Testis (tissue), 3 donors: ENCODE measurements around the gene DDR2. TPM values are rescaled to one million over a fixed set of nuclear protein-coding genes. Genes with fewer than 3 reads are reported as not detected.
"Not testable (repeated sequence)": the region's sequence is repeated elsewhere in the genome, so short reads cannot be mapped to it uniquely, and the experiment has no call there.

Experiments
- DNase-seq: peaks from one replicate; pipeline ENCODE4 v3.0.0-alpha.2; 2019
- H3K27ac ChIP-seq, 2 donors: fragments of 200-600 bp; sonication (generic); one replicate each; pipeline ENCODE4 v1.5.1; 2019
- H3K27me3 ChIP-seq: fragments of 200-600 bp; sonication (generic); one replicate; pipeline ENCODE4 v1.5.1; 2019
- H3K36me3 ChIP-seq: fragments of 200-600 bp; sonication (generic); one replicate; pipeline ENCODE4 v1.5.1; 2017; ENCODE audit warnings: low read depth; ENCODE audit errors: missing control alignments
- H3K4me1 ChIP-seq: fragments of 200-600 bp; sonication (generic); one replicate; pipeline ENCODE4 v1.5.1; 2019
- H3K4me3 ChIP-seq, 2 donors: fragments of 200-600 bp; sonication (generic); one replicate each; pipeline ENCODE4 v1.5.1; 2017 to 2019
- H3K9me3 ChIP-seq: fragments of 200-600 bp; sonication (generic); one replicate; pipeline ENCODE4 v1.5.1; 2017
- CTCF ChIP-seq, 3 experiments: fragments of 450-650 bp in 2 of 3; fragments of 200-600 bp in 1 of 3; sonication (generic) in 1 of 3; IDR thresholded peaks; one replicate each; pipeline ENCODE4 v1.5.1; 2016 to 2019; ENCODE audit warnings: antibody characterized with exemption in 3 of 3, mild to moderate bottlenecking in 2 of 3, moderate library complexity in 1 of 3
- POLR2A ChIP-seq: fragments of 450-650 bp; IDR thresholded peaks from one replicate; pipeline ENCODE4 v1.6.1; 2017; ENCODE audit warnings: antibody characterized with exemption, mild to moderate bottlenecking, moderate library complexity
- WGBS, 2 donors: methylation state at CpG; one replicate each; pipeline ENCODE4 v1.1.5; 2018; 5-methylcytosine and 5-hydroxymethylcytosine counted together
- intact Hi-C: fragments of 100-400 bp; cut with DNase I; formaldehyde crosslinking; loops from one replicate; pipeline ENCODE4 v1.15.1; 2023; ENCODE audit warnings: low total_unique reads
- polyA plus RNA-seq: library from polyadenylated mRNA; stranded (reverse); fragments of 350-450 nt; fragmentation: Illumina TruSeq; extraction: RNeasy Lipid Tissue Mini Kit (QIAGEN cat#74804); gene quantifications from one replicate; pipeline ENCODE4 v1.2.3, GENCODE V29; 2014; ENCODE audit warnings: low read depth, low replicate concordance; ENCODE audit not compliant: insufficient read depth
- total RNA-seq, 2 donors: library from RNA; depleted of rRNA; stranded (reverse); fragments of >200 nt; gene quantifications; one replicate each; pipeline ENCODE4 v1.2.3, GENCODE V29; 2016

The DDR2 gene
- total and polyA plus RNA-seq, 3 donors from 2014 or later, result 9.0 to 13.2 (median 9.2) TPM

DNA sequence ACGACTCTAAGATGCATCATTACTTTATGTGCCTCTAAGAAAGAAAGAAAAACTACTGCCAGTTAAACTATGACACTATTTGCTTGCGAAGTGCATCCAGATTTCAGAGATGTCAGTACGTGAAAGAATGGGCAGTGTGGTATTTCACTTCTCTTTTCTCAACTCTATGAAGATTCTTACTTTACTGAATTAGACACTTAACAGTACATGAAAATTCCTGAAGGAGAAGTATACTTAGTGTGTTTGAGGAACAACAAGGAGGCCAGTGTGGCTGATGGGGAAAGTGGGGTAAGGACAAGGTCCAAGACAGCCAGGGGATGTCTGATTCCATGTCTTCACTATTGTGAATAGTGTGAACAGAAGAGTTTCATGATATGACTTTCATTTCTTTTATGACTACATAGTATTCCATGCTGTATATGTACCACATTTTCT, 104.4 kb downstream of the DDR2 start:
- H3K9me3 ChIP-seq, result no peaks in the 10 kb centered on the region
- no peaks in the 10 kb centered on the region for H3K36me3 ChIP-seq
- no peak for TF ChIP-seq CTCF (IDR thresholded peaks at IDR 0.05)
- TF ChIP-seq POLR2A, result no peak
- H3K27me3 ChIP-seq, result no peaks in the 10 kb centered on the region
- 87 to 91% methylated on average over 3 of the region's 3 CpGs for WGBS, 2 donors
- no peak for DNase-seq
- intact Hi-C loops, result no loop called here
- H3K4me1 ChIP-seq, result peaks cover 11% of the 10 kb centered on the region
- no peak overlapping the region for H3K4me3 ChIP-seq
- H3K27ac ChIP-seq, result no peak overlapping the region

DNA sequence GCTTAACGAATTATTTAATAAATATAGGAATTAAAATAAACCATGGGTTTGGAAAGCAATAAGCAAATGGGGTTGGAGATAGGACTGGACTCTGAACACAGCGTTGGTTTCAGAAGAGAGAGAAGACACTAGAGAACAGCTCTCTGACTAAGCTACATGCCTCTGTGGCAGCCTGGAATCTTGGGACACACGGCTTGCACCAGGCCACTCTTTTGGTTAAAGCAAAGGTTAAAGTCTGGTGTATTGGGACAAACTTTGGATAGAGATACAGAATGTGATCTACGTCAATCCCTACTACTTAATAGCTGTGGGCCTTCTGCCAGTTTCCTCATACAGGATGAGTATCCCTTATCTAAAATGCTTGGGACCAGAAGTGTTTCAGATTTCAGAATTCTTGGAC, 108.5 kb downstream of the DDR2 start:
- 77% methylated on average over 4 of the region's 4 CpGs for WGBS, 2 donors

DNA sequence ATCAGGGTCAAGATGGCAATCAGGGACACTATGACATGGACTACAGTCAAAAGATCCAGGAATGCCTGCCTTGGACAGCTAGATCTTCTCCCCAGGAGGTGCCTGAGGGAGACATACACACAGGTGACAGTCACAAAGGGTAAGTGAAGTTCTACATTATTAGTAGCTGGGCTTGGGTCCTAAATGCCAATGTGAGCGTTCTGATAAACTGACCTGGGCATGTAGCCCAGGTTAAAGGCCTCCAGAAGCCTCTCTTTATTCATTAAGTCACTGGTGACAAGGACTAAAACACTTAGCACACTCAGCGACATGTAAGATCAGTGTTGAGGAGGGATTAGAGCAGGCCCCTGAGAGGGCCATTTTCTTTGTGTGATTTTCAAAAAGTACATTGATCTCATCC, 109.3 kb downstream of the DDR2 start:
- Histone ChIP-seq H3K27me3 (no peaks in the 10 kb centered on the region), H3K36me3 (no peaks in the 10 kb centered on the region), H3K4me1 (no peaks in the 10 kb centered on the region), H3K4me3 (no peak overlapping the region), H3K9me3 (no peaks in the 10 kb centered on the region), H3K27ac (no peak overlapping the region)
- intact Hi-C loops, result no loop called here
- 91% methylated on average over 2 of the region's 2 CpGs for WGBS, 2 donors
- no peak for DNase-seq
- TF ChIP-seq POLR2A (no peak), CTCF (IDR thresholded peaks at IDR 0.05) (no peak)

More for the DNA sequence above, 108.5 kb downstream of the DDR2 start:
- Histone ChIP-seq H3K4me3 (no peak overlapping the region), H3K4me1 (no peaks in the 10 kb centered on the region), H3K27me3 (no peaks in the 10 kb centered on the region), H3K9me3 (no peaks in the 10 kb centered on the region), H3K27ac (no peak overlapping the region), H3K36me3 (no peaks in the 10 kb centered on the region)
- no peak for TF ChIP-seq POLR2A
- TF ChIP-seq CTCF (IDR thresholded peaks at IDR 0.05), result no peak
- intact Hi-C loops, result no loop called here
- DNase-seq, result no peak

GRCh38 chr1:162746264-162746942, 114.1 kb downstream of the DDR2 start:
- H3K27me3 ChIP-seq, H3K27ac ChIP-seq, H3K9me3 ChIP-seq, DNase-seq, H3K4me3 ChIP-seq, intact Hi-C loops, H3K4me1 ChIP-seq, H3K36me3 ChIP-seq: not testable (repeated sequence)
- 94 to 96% methylated on average over 7 to 14 of the region's 14 CpGs for WGBS, 2 donors

DNA sequence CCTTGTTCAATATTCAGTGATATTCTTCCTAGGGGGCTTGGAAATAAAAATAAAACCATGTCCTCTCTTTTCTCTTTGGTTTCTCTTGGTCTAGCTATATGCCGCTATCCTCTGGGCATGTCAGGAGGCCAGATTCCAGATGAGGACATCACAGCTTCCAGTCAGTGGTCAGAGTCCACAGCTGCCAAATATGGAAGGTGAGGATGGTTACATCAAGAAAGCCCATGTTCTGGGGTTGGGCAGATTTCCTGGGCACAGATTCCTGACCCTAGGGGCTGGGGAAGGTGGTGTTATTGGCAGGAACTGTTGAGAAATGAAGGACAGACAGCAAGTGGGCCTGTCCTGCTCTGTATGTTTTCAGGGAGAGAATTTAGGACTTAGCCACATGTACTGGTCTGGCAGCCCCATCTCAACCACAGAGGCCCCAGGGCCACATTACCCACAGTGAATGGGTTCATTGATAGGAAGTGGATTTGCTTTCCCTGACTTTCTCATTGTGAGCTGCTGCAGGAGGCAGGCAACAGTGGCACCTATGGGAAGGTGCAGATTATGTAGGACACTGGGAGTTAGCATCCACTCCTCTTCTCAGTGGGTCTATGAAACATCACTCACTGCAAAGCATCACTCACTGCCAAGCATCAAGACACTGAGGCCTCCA, 120.9 kb downstream of the DDR2 start:
- intact Hi-C loops, result no loop called here
- no peaks in the 10 kb centered on the region for H3K4me1 ChIP-seq

More for the DNA sequence above, 120.9 kb downstream of the DDR2 start:
- 90 to 100% methylated on average over 1 of the region's 1 CpG for WGBS, 2 donors
- no peak overlapping the region for H3K27ac ChIP-seq
- no peaks in the 10 kb centered on the region for H3K9me3 ChIP-seq
- no peak overlapping the region for H3K4me3 ChIP-seq
- TF ChIP-seq CTCF (IDR thresholded peaks at IDR 0.05) (no peak), POLR2A (no peak)
- no peaks in the 10 kb centered on the region for H3K27me3 ChIP-seq
- no peaks in the 10 kb centered on the region for H3K36me3 ChIP-seq
- DNase-seq, result no peak
